ENCODE data around the gene LRP1. TPM values are rescaled to one million over a fixed set of nuclear protein-coding genes. Genes with fewer than 3 reads are reported as not detected.

Gene LRP1
- total RNA-seq, 1 donor from 2014 or later: 477 TPM

- peaks cover 0 to 12% of the 10 kb centered on the region in 2 donors for H3K36me3 ChIP-seq
- no peaks in the 10 kb centered on the region for H3K27me3 ChIP-seq
- DNase-seq (ENCODE audit: extremely low spot score in 2 of 2): peak in 1 of 2 donors; percentile 88
- peak overlapping the region; percentile 99 for H3K27ac ChIP-seq
- peak overlapping the region; percentile 15 to 23 for H3K4me3 ChIP-seq
- H3K4me1 ChIP-seq: peaks cover 93% of the 10 kb centered on the region
- no peaks in the 10 kb centered on the region for H3K9me3 ChIP-seq
- TF ChIP-seq, protein P1, sequence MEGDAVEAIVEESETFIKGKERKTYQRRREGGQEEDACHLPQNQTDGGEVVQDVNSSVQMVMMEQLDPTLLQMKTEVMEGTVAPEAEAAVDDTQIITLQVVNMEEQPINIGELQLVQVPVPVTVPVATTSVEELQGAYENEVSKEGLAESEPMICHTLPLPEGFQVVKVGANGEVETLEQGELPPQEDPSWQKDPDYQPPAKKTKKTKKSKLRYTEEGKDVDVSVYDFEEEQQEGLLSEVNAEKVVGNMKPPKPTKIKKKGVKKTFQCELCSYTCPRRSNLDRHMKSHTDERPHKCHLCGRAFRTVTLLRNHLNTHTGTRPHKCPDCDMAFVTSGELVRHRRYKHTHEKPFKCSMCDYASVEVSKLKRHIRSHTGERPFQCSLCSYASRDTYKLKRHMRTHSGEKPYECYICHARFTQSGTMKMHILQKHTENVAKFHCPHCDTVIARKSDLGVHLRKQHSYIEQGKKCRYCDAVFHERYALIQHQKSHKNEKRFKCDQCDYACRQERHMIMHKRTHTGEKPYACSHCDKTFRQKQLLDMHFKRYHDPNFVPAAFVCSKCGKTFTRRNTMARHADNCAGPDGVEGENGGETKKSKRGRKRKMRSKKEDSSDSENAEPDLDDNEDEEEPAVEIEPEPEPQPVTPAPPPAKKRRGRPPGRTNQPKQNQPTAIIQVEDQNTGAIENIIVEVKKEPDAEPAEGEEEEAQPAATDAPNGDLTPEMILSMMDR (IDR thresholded peaks at IDR 0.05): no peak
- TF ChIP-seq POLR2A (IDR thresholded peaks at IDR 0.05): no peak
- no peak for TF ChIP-seq POLR2AphosphoS5 (IDR thresholded peaks at IDR 0.05; ENCODE audit: insufficient read depth in 1 of 2, low read depth in 1 of 2)
- intact Hi-C loops (cut with DNase I): no loop called here
These were observed 7.4 kb downstream of the LRP1 start for GRCh38 chr12:57135527-57136326.

DNA sequence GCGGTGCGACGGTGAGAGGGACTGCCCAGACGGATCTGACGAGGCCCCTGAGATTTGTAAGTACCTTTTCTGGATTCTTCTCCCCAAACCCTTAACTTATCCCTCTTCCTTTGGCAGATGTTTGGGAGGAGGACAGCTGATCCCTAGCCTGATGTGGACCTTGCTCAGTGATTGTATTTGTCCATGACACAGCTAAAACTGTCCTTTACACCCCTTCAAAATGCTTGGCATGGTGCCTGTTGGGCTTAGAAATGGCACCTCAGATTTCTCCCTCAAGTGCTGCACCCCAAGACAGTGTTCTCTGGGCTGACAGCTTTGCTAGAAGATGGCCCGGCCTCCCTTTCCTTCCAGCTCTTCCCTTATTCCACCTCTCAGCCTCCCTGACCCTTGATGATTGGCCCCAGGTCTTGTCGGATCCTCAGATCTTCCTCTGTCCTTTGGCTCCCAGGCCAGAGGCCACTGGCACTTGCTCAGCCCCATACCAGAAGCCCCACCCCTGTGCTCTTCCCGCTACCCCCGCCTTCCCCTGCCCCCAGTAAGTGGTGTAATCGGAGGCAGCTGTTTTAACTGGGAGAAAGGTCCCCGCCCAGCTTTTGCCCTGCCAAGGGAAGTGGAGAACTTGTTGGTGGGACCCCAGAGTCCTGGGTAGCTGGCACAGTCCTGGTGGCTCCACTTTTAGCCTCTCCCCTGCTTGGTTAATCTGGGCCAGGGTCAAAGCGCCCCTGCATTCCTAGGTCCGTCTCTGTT, 10.4 kb downstream of the LRP1 start:
- H3K27me3 ChIP-seq: no peaks in the 10 kb centered on the region
- peak overlapping the region; percentile 99 for H3K27ac ChIP-seq
- no peaks in the 10 kb centered on the region for H3K9me3 ChIP-seq
- H3K4me1 ChIP-seq: peaks cover 93% of the 10 kb centered on the region
- intact Hi-C loops (cut with DNase I): no loop called here
- DNase-seq (ENCODE audit: extremely low spot score in 2 of 2): no peak
- peaks cover 0 to 40% of the 10 kb centered on the region in 2 donors for H3K36me3 ChIP-seq
- H3K4me3 ChIP-seq: no peak overlapping the region
- TF ChIP-seq POLR2AphosphoS5 (IDR thresholded peaks at IDR 0.05; ENCODE audit: insufficient read depth in 1 of 2, low read depth in 1 of 2) (peak in 1 of 2 donors; percentile 52), POLR2A (IDR thresholded peaks at IDR 0.05) (no peak)
- TF ChIP-seq, protein P1 (IDR thresholded peaks at IDR 0.05): no peak

DNA sequence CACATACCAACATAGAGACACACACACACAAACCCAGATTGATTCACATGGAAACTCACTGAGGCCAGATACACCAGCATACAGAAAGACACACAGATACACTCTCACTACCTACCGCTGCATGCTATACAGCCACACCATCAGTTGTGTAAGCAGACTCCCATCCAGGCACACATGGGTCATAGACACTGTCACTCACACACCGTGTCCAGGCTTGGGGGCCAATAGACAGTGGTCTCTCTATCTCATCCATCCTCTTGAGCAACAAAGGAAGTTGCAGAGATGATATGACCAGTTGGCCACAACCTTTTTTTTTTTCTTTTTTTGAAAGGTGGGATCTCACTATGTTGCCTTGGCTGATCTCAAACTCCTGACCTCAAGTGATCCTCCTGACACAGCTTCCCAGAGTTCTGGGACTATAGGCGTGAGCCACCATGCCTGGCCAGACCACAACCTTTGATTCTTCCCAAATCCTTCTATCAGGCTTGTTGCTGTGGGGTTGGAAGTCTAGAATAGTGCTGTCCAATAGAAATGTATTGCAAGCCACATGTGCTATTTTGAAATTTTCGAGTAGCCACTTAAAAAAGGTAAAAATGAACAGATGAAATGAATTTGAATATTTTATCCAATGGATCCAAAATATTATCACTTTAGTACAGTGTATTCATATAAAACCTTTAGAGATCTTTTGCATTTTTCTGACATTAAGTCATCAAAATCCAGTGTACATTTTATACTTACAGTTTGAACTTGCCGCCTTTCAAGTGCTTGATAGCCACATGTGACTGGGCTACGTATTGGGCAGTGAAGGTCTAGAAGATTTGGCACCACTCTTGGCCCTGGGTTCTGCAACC, 11.7 kb downstream of the LRP1 start:
- no peaks in the 10 kb centered on the region for H3K9me3 ChIP-seq
- H3K4me1 ChIP-seq: peaks cover 86% of the 10 kb centered on the region
- H3K27ac ChIP-seq: peak overlapping the region; percentile 99
- no peak for DNase-seq (ENCODE audit: extremely low spot score in 2 of 2)
- H3K36me3 ChIP-seq: peaks cover 0 to 53% of the 10 kb centered on the region in 2 donors
- TF ChIP-seq, protein P1 (IDR thresholded peaks at IDR 0.05): no peak
- no peak for TF ChIP-seq POLR2A (IDR thresholded peaks at IDR 0.05)
- TF ChIP-seq POLR2AphosphoS5 (IDR thresholded peaks at IDR 0.05; ENCODE audit: insufficient read depth in 1 of 2, low read depth in 1 of 2): no peak
- no peak overlapping the region for H3K4me3 ChIP-seq
- H3K27me3 ChIP-seq: no peaks in the 10 kb centered on the region
- intact Hi-C loops (cut with DNase I): no loop called here

DNA sequence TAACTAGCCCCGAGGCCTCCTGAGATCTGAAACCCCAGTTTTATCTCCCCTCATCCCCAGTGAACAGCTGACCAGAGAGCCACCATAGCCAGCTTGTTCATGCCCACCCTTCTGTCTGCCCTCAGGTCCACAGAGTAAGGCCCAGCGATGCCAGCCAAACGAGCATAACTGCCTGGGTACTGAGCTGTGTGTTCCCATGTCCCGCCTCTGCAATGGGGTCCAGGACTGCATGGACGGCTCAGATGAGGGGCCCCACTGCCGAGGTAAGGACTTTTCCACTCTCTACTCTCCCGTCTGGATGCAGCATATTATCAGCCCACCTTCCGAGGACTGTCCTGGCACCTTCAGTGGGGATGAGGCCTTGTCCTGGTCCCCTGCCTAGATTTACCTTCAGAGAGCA, 13.0 kb downstream of the LRP1 start:
- TF ChIP-seq, protein P1 (IDR thresholded peaks at IDR 0.05): no peak
- TF ChIP-seq POLR2A (IDR thresholded peaks at IDR 0.05) (no peak), POLR2AphosphoS5 (IDR thresholded peaks at IDR 0.05; ENCODE audit: insufficient read depth in 1 of 2, low read depth in 1 of 2) (no peak)
- intact Hi-C loops (cut with DNase I): no loop called here
- no peaks in the 10 kb centered on the region for H3K27me3 ChIP-seq
- DNase-seq (ENCODE audit: extremely low spot score in 2 of 2): no peak
- no peaks in the 10 kb centered on the region for H3K9me3 ChIP-seq
- peak overlapping the region; percentile 81 for H3K27ac ChIP-seq
- H3K36me3 ChIP-seq: peaks cover 0 to 65% of the 10 kb centered on the region in 2 donors
- H3K4me1 ChIP-seq: peaks cover 86% of the 10 kb centered on the region
- no peak overlapping the region for H3K4me3 ChIP-seq

Measured in vagina (tissue), 2 donors.